ENCODE data around the gene LSR. TPM values are rescaled to one million over a fixed set of nuclear protein-coding genes. Genes with fewer than 3 reads are reported as not detected.

The LSR gene
- total RNA-seq, 4 donors from 2014 or later: 10.4 to 30.9 (median 17.9) TPM

DNA sequence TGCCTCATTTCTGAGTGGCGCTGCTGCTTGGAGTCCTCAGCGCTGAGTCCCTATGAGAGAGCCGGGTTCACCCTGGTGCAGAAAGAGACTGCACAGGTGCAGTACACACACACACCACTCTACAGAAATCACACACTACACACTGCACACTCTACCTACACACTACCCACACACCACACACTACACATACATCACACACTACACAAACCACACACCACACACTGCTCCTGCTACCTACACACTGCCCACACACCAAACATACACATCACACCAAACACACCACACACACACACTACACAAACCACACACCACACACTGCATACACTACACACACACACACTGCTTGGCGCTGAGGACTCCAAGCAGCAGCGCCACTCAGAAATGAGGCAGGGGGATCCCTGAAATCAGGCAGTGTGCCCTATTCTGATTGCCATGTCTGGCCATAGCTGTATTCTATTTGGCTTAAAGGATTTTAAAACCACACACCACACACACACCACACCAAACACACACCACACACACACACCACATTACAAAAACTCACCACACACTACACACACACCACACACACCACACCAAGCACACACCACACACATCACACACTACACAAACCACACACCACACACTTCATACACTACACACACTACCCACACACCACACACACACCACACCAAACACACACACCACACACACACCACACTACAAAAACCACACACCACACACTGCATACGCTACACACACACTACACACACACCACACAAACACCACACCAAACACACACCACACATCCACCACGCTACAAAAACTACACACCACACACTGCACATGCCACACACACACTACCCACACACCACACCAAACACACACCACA lies 48.1 kb downstream of the LSR start:
- no peak for ATAC-seq (ENCODE audit: low FRiP score)
- TF ChIP-seq, protein P1, sequence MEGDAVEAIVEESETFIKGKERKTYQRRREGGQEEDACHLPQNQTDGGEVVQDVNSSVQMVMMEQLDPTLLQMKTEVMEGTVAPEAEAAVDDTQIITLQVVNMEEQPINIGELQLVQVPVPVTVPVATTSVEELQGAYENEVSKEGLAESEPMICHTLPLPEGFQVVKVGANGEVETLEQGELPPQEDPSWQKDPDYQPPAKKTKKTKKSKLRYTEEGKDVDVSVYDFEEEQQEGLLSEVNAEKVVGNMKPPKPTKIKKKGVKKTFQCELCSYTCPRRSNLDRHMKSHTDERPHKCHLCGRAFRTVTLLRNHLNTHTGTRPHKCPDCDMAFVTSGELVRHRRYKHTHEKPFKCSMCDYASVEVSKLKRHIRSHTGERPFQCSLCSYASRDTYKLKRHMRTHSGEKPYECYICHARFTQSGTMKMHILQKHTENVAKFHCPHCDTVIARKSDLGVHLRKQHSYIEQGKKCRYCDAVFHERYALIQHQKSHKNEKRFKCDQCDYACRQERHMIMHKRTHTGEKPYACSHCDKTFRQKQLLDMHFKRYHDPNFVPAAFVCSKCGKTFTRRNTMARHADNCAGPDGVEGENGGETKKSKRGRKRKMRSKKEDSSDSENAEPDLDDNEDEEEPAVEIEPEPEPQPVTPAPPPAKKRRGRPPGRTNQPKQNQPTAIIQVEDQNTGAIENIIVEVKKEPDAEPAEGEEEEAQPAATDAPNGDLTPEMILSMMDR (IDR thresholded peaks at IDR 0.05): no peak
- no peak for DNase-seq (ENCODE audit: low spot score)

DNA sequence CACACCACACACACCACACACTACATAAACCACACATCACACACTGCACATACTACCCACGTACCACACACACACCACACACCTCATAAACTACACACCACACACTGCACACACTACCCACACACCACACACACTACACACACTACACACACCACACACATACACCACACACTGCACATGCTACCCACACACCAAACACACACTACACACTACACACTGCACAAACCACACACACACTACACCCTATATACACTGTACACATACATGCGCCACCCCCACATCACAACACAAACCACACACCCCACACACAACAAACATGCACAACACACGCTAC lies 48.7 kb downstream of the LSR start:
- TF ChIP-seq, protein P1 (IDR thresholded peaks at IDR 0.05): no peak
- no peak for DNase-seq (ENCODE audit: low spot score)
- ATAC-seq (ENCODE audit: low FRiP score): no peak

DNA sequence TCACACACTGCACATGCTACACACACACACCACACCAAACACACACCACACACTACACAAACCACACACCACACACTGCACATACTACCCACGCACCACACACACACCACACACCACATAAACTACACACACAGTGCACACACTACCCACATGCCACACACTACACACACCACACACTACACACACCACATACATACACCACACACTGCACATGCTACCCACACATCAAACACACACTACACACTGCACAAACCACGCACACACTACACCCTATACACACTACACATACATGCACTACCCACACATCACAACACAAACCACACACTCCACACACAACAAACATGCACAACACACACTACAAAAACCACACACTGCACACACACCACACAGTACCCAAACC lies 49.1 kb downstream of the LSR start:
- ATAC-seq (ENCODE audit: low FRiP score) (no peak), DNase-seq (ENCODE audit: low spot score) (no peak)
- TF ChIP-seq, protein P1 (IDR thresholded peaks at IDR 0.05): no peak

DNA sequence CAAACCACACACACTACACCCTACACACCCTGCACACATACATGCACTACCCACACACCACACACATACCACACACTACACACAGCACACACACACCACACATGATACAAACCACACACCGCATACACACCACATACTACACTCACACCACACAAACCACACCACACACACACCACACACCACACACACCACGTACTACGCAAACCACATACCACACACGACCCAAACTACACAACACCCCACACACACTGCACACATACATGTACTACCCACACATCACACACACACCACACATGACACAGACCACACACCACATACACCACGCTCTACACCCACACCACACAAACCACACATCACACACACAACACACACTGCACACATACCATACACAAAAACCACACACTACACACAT lies 49.8 kb downstream of the LSR start:
- DNase-seq (ENCODE audit: low spot score): no peak
- TF ChIP-seq, protein P1 (IDR thresholded peaks at IDR 0.05): no peak
- ATAC-seq (ENCODE audit: low FRiP score): no peak

DNA sequence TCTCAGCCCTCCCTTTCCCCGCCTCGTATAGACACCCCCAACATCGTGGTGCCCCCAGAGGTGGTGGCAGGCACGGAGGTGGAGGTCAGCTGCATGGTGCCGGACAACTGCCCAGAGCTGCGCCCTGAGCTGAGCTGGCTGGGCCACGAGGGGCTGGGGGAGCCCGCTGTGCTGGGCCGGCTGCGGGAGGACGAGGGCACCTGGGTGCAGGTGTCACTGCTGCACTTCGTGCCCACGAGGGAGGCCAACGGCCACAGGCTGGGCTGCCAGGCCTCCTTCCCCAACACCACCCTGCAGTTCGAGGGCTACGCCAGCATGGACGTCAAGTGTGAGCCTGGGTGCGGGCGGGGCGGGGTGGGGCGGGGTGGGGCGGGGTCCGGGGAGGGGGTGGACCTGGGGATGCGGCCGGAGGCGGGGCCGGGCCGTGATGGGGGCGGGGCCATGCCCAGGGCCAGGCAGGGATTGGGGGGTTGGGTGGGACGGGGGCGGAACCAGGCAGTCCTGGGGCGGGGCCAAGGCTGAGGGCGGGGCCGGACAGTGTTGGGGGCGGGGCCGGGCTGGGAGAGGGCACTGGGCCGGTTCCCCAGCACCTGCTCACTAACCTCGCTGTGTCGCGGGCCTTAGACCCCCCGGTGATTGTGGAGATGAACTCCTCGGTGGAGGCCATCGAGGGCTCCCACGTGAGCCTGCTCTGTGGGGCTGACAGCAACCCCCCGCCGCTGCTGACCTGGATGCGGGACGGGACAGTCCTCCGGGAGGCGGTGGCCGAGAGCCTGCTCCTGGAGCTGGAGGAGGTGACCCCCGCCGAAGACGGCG lies 50.9 kb downstream of the LSR start:
- DNase-seq (ENCODE audit: low spot score) (no peak), ATAC-seq (ENCODE audit: low FRiP score) (no peak)
- TF ChIP-seq, protein P1 (IDR thresholded peaks at IDR 0.05): no peak

DNA sequence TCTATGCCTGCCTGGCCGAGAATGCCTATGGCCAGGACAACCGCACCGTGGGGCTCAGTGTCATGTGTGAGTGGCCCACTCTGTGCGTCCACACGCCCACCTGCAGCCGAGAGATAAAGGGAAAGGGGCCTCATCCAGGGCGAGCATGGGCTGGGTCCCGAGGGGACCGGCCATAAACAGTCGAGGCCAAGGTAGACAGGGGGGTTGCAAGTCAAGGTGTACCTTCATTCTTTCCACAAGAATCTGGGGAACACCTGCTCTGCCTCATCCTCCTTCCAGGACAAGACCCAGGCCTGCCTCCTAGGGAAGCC lies 51.5 kb downstream of the LSR start:
- TF ChIP-seq, protein P1 (IDR thresholded peaks at IDR 0.05): no peak
- no peak for ATAC-seq (ENCODE audit: low FRiP score)

More for the DNA sequence above, 51.5 kb downstream of the LSR start:
- DNase-seq (ENCODE audit: low spot score): no peak
